Mesenchymal stem cell (in vitro differentiated cells and primary cell): ENCODE measurements around the gene TM4SF18.

Source experiments
- DNase-seq: peaks from one replicate; pipeline ENCODE4 v3.0.0-alpha.2; 2013
- H2AFZ ChIP-seq: one replicate; pipeline ENCODE4 v1.6.1; 2013; ENCODE audit warnings: low read depth, mild to moderate bottlenecking, control low read depth, inconsistent platforms, low read length, moderate library complexity
- H2AK5ac ChIP-seq: 2 replicates; pipeline ENCODE4 v1.6.1; 2013; ENCODE audit warnings: low read length, moderate library complexity, mild to moderate bottlenecking, inconsistent platforms; ENCODE audit not compliant: severe bottlenecking
- H2BK120ac ChIP-seq: one replicate; pipeline ENCODE4 v1.6.1; 2013; ENCODE audit warnings: low read depth, mild to moderate bottlenecking, inconsistent platforms, low read length, moderate library complexity
- H2BK12ac ChIP-seq, 2 experiments: one replicate each; pipeline ENCODE4 v1.6.1; 2013; ENCODE audit warnings: inconsistent platforms in 2 of 2, low read length in 2 of 2, mild to moderate bottlenecking in 2 of 2, moderate library complexity in 2 of 2, control low read depth in 1 of 2
- H2BK15ac ChIP-seq: one replicate; pipeline ENCODE4 v1.6.1; 2013; ENCODE audit warnings: mild to moderate bottlenecking, low read depth, inconsistent platforms; ENCODE audit not compliant: poor library complexity, severe bottlenecking
- H2BK5ac ChIP-seq: 2 replicates; pipeline ENCODE4 v1.6.1; 2013; ENCODE audit warnings: low read depth, mild to moderate bottlenecking, low read length, control low read depth, inconsistent platforms; ENCODE audit not compliant: poor library complexity, severe bottlenecking
- H3K14ac ChIP-seq, 2 experiments: one replicate each; pipeline ENCODE4 v1.6.1; 2013; ENCODE audit warnings: inconsistent platforms in 2 of 2, low read length in 2 of 2, control low read depth in 1 of 2, mild to moderate bottlenecking in 1 of 2, moderate library complexity in 1 of 2
- H3K18ac ChIP-seq, 2 experiments: one replicate each; pipeline ENCODE4 v1.6.1; 2013; ENCODE audit warnings: inconsistent platforms in 2 of 2, low read length in 2 of 2, control low read depth in 1 of 2, low read depth in 1 of 2, mild to moderate bottlenecking in 1 of 2
- H3K23ac ChIP-seq, 2 experiments: one replicate each; pipeline ENCODE4 v1.6.1; 2013; ENCODE audit warnings: inconsistent platforms in 2 of 2, low read length in 2 of 2, mild to moderate bottlenecking in 2 of 2, moderate library complexity in 2 of 2, control low read depth in 1 of 2
- H3K27ac ChIP-seq: 2 replicates; pipeline ENCODE4 v1.5.1; 2013; ENCODE audit warnings: mild to moderate bottlenecking, moderate library complexity, low read length, control low read depth, inconsistent platforms; ENCODE audit not compliant: poor library complexity, severe bottlenecking
- H3K27me3 ChIP-seq, 2 experiments: 2 replicates each; pipeline versions ENCODE4 v1.6.1 to v1.7.0; 2013; ENCODE audit warnings: low read length in 2 of 2, mild to moderate bottlenecking in 2 of 2, moderate library complexity in 2 of 2, control low read depth in 1 of 2, inconsistent platforms in 1 of 2; ENCODE audit not compliant: control insufficient read depth in 1 of 2, insufficient read depth in 1 of 2
- H3K36me3 ChIP-seq, 2 experiments: 2 replicates each; pipeline versions ENCODE4 v1.6.1 to v1.7.0; 2013; ENCODE audit warnings: low read length in 2 of 2, control low read depth in 1 of 2, inconsistent platforms in 1 of 2, low read depth in 1 of 2, mild to moderate bottlenecking in 1 of 2; ENCODE audit not compliant: insufficient read depth in 2 of 2, control insufficient read depth in 1 of 2
- H3K4ac ChIP-seq, 2 experiments: one replicate each; pipeline ENCODE4 v1.6.1; 2013; ENCODE audit warnings: inconsistent platforms in 2 of 2, low read length in 2 of 2, mild to moderate bottlenecking in 2 of 2, moderate library complexity in 2 of 2, control low read depth in 1 of 2, low read depth in 1 of 2
- H3K4me1 ChIP-seq: 2 replicates; pipeline ENCODE4 v1.6.1; 2013; ENCODE audit warnings: low read depth, low read length, control low read depth; ENCODE audit not compliant: control insufficient read depth, insufficient read depth
- H3K4me2 ChIP-seq: 2 replicates; pipeline ENCODE4 v1.6.1; 2013; ENCODE audit warnings: low read length, mild to moderate bottlenecking, inconsistent platforms; ENCODE audit not compliant: poor library complexity, severe bottlenecking
- H3K4me3 ChIP-seq, 2 experiments: 2 replicates each; pipeline versions ENCODE4 v1.5.1 to v1.7.0; 2013; ENCODE audit warnings: low read length in 2 of 2, mild to moderate bottlenecking in 2 of 2, control low read depth in 1 of 2, low read depth in 1 of 2; ENCODE audit not compliant: insufficient read depth in 1 of 2
- H3K79me1 ChIP-seq: replicated peaks from 2 replicates; pipeline ENCODE4 v1.6.1; 2013; ENCODE audit warnings: mild to moderate bottlenecking, control low read depth, low read length, inconsistent platforms; ENCODE audit not compliant: poor library complexity, severe bottlenecking
- H3K9ac ChIP-seq: 2 replicates; pipeline ENCODE4 v1.7.0; 2013; ENCODE audit warnings: mild to moderate bottlenecking, low read length, moderate library complexity
- H3K9me3 ChIP-seq: 2 replicates; pipeline ENCODE4 v1.7.0; 2013; ENCODE audit warnings: mild to moderate bottlenecking, low read length; ENCODE audit not compliant: control insufficient read depth
- H4K8ac ChIP-seq: one replicate; pipeline ENCODE4 v1.6.1; 2013; ENCODE audit warnings: inconsistent platforms, mild to moderate bottlenecking, low read length, moderate library complexity
- H4K91ac ChIP-seq: one replicate; pipeline ENCODE4 v1.6.1; 2013; ENCODE audit warnings: mild to moderate bottlenecking, low read length, inconsistent platforms
- WGBS: methylation state at CpG from one replicate; pipeline ENCODE4 v1.1.7; 2013; ENCODE audit warnings: mixed read lengths; 5-methylcytosine and 5-hydroxymethylcytosine counted together

Gene TM4SF18

GRCh38 chr3:149377408-149378364 lies 44.2 kb upstream of the TM4SF18 start, which contains the start of gene TM4SF1:
TM4SF1 (minus strand) TSS chr3:149377649; CDS start chr3:149377547, 102 bp downstream.
- no peak within 1 kb of the TSS for H3K23ac ChIP-seq
- peak within 1 kb of the TSS; percentile 93 for H2AK5ac ChIP-seq
- H3K9ac ChIP-seq, result peak within 1 kb of the TSS; percentile 75
- peak within 1 kb of the TSS in 1 of 2 experiments; percentile 83 for H3K4ac ChIP-seq
- DNase-seq, result peak; percentile 94
- peaks cover 3 to 6% of the 10 kb centered on the region in 2 experiments for H3K36me3 ChIP-seq
- H3K79me1 ChIP-seq, result no peaks in the 10 kb centered on the region
- H3K18ac ChIP-seq, result peak within 1 kb of the TSS; percentile 14 to 75
- H3K14ac ChIP-seq, result no peak within 1 kb of the TSS
- H3K27me3 ChIP-seq, result no peaks in the 10 kb centered on the region
- H3K9me3 ChIP-seq, result no peaks in the 10 kb centered on the region
- H3K27ac ChIP-seq, result peak within 1 kb of the TSS; percentile 97
- peak within 1 kb of the TSS; percentile 58 for H4K91ac ChIP-seq
- WGBS, result 42% methylated on average over 13 of the region's 15 CpGs
- peak within 1 kb of the TSS; percentile 50 to 71 for H3K4me3 ChIP-seq
- peak within 1 kb of the TSS; percentile 55 for H2BK120ac ChIP-seq
- H4K8ac ChIP-seq, result peak within 1 kb of the TSS; percentile 1
- H2BK15ac ChIP-seq, result peak within 1 kb of the TSS; percentile 8
- peak within 1 kb of the TSS; percentile 71 for H2BK5ac ChIP-seq
- peaks cover 15% of the 10 kb centered on the region for H3K4me1 ChIP-seq
- peak within 1 kb of the TSS; percentile 49 to 93 for H2BK12ac ChIP-seq
- no peak within 1 kb of the TSS for H2AFZ ChIP-seq
- peak within 1 kb of the TSS; percentile 44 for H3K4me2 ChIP-seq

GRCh38 chr3:149376718-149377407 lies 43.4 kb upstream of the TM4SF18 start:
- no peak for DNase-seq
- H3K4me1 ChIP-seq, result peaks cover 14% of the 10 kb centered on the region
- H3K23ac ChIP-seq, result no peak overlapping the region
- H4K91ac ChIP-seq, result no peak overlapping the region
- no peak overlapping the region for H2AK5ac ChIP-seq
- H2AFZ ChIP-seq, result no peak overlapping the region
- H3K9ac ChIP-seq, result peak overlapping the region; percentile 75
- peak overlapping the region; percentile 4 for H2BK15ac ChIP-seq
- H3K27me3 ChIP-seq, result no peaks in the 10 kb centered on the region
- H4K8ac ChIP-seq, result no peak overlapping the region
- peak overlapping the region in 1 of 2 experiments; percentile 49 for H3K4ac ChIP-seq
- no peak overlapping the region for H3K14ac ChIP-seq
- peak overlapping the region; percentile 67 for H2BK5ac ChIP-seq
- H2BK12ac ChIP-seq, result no peak overlapping the region
- H2BK120ac ChIP-seq, result peak overlapping the region; percentile 55
- WGBS, result 40% methylated on average over 8 of the region's 8 CpGs
- H3K9me3 ChIP-seq, result no peaks in the 10 kb centered on the region
- H3K27ac ChIP-seq, result peak overlapping the region; percentile 97
- H3K4me2 ChIP-seq, result peak overlapping the region; percentile 44
- H3K79me1 ChIP-seq, result no peaks in the 10 kb centered on the region
- H3K18ac ChIP-seq, result peak overlapping the region; percentile 3 to 14
- peak overlapping the region; percentile 50 to 71 for H3K4me3 ChIP-seq
- peaks cover 3 to 9% of the 10 kb centered on the region in 2 experiments for H3K36me3 ChIP-seq

GRCh38 chr3:149375501-149376196 lies 42.2 kb upstream of the TM4SF18 start:
- Histone ChIP-seq H3K9me3 (no peaks in the 10 kb centered on the region), H4K91ac (peak overlapping the region; percentile 55), H3K27me3 (no peaks in the 10 kb centered on the region), H3K9ac (peak overlapping the region; percentile 75), H3K14ac (no peak overlapping the region), H3K4me1 (peaks cover 14% of the 10 kb centered on the region), H3K4me2 (peak overlapping the region; percentile 56), H3K4ac (peak overlapping the region; percentile 34 to 42), H2BK120ac (no peak overlapping the region), H3K79me1 (no peaks in the 10 kb centered on the region), H2BK5ac (no peak overlapping the region), H2AFZ (no peak overlapping the region), H4K8ac (peak overlapping the region; percentile 14), H3K36me3 (peaks cover 9 to 10% of the 10 kb centered on the region in 2 experiments), H2AK5ac (no peak overlapping the region), H3K27ac (peak overlapping the region; percentile 10), H2BK15ac (peak overlapping the region; percentile 15), H3K4me3 (peak overlapping the region; percentile 43 to 71), H3K23ac (no peak overlapping the region), H3K18ac (peak overlapping the region in 1 of 2 experiments; percentile 82), H2BK12ac (peak overlapping the region in 1 of 2 experiments; percentile 44)
- WGBS, result 100% methylated on average over 2 of the region's 4 CpGs
- DNase-seq, result peak; percentile 30
